Sigmoid colon (tissue), 7 donors: ENCODE data around the gene PHF13. TPM values are rescaled to one million over a fixed set of nuclear protein-coding genes. Genes with fewer than 3 reads are reported as not detected.

ENCODE experiments used
- DNase-seq: peaks from one replicate; pipeline ENCODE4 v3.0.0-alpha.2; 2019
- H3K27ac ChIP-seq, 4 donors: fragments of 200-600 bp; sonication (generic); one replicate each; pipeline ENCODE4 v1.5.1; 2016 to 2019; ENCODE audit warnings: mild to moderate bottlenecking in 1 of 4
- H3K27me3 ChIP-seq, 3 donors: fragments of 200-600 bp; sonication (generic); one replicate each; pipeline ENCODE4 v1.5.1; 2019; ENCODE audit warnings: mild to moderate bottlenecking in 1 of 3
- H3K36me3 ChIP-seq, 4 donors: fragments of 200-600 bp; sonication (generic); one replicate each; pipeline ENCODE4 v1.5.1; 2016 to 2019
- H3K4me1 ChIP-seq, 4 donors: fragments of 200-600 bp; sonication (generic); one replicate each; pipeline ENCODE4 v1.5.1; 2017 to 2019
- H3K4me3 ChIP-seq, 4 donors: fragments of 200-600 bp; sonication (generic); one replicate each; pipeline ENCODE4 v1.5.1; 2017 to 2019; ENCODE audit warnings: mild to moderate bottlenecking in 2 of 4, moderate library complexity in 1 of 4
- H3K9me3 ChIP-seq, 4 donors: fragments of 200-600 bp in 3 of 4; sonication (generic) in 3 of 4; one replicate each; pipeline versions ENCODE4 v1.5.1 to v1.6.1; 2013 to 2019
- CTCF ChIP-seq, 4 experiments: fragments of 450-650 bp in 3 of 4; fragments of 200-600 bp in 1 of 4; IDR thresholded peaks; one replicate each; pipeline ENCODE4 v1.5.1; 2016 to 2019; ENCODE audit warnings: antibody characterized with exemption in 4 of 4, mild to moderate bottlenecking in 3 of 4, moderate library complexity in 2 of 4
- EP300 ChIP-seq, 4 donors: sonication (generic); formaldehyde crosslinking; IDR thresholded peaks; one replicate each; pipeline ENCODE4 v1.6.1; 2017; ENCODE audit warnings: antibody characterized with exemption in 4 of 4
- POLR2A ChIP-seq, 2 donors: fragments of 450-650 bp; IDR thresholded peaks; one replicate each; pipeline ENCODE4 v1.6.1; 2016; ENCODE audit warnings: antibody characterized with exemption in 2 of 2, mild to moderate bottlenecking in 2 of 2, moderate library complexity in 2 of 2
- POLR2AphosphoS5 ChIP-seq, 4 donors: sonication (generic); formaldehyde crosslinking; IDR thresholded peaks; one replicate each; pipeline ENCODE4 v1.6.1; 2017; ENCODE audit warnings: antibody characterized with exemption in 4 of 4
- WGBS, 2 donors: extraction: QIAGEN DNeasy Blood & Tissue Kit; methylation state at CpG; one replicate each; pipeline ENCODE4 v1.1.7; 2013; 5-methylcytosine and 5-hydroxymethylcytosine counted together
- intact Hi-C: fragments of 100-400 bp; cut with DNase I; formaldehyde crosslinking; loops from one replicate; pipeline ENCODE4 v1.15.1; 2023
- polyA plus RNA-seq, 3 donors: library from polyadenylated mRNA; stranded (reverse); fragments of 200-250 nt; gene quantifications; one replicate each; pipeline ENCODE4 v1.2.3, GENCODE V29; 2013
- total RNA-seq, 4 donors: library from RNA; depleted of rRNA; stranded (reverse); fragments of >200 nt; gene quantifications; one replicate each; pipeline ENCODE4 v1.1.0, GENCODE V29; 2016
- donor health status: healthy with polysubstance abuse.
- donor health status: Bipolar disorder and iron deficiency.
- donor health status: healthy.

The PHF13 gene
- total and polyA plus RNA-seq, 7 donors: 3.9 to 19.4 (median 12.5) TPM

GRCh38 chr1:6645018-6645417 lies 31.5 kb downstream of the PHF13 start:
- no peak overlapping the region for H3K27ac ChIP-seq
- peaks cover 0 to 3% (median 0%) of the 10 kb centered on the region in 4 donors for H3K4me1 ChIP-seq
- H3K36me3 ChIP-seq: peaks cover 4 to 55% (median 24%) of the 10 kb centered on the region in 4 donors
- no peak overlapping the region for H3K4me3 ChIP-seq
- H3K27me3 ChIP-seq: no peaks in the 10 kb centered on the region
- intact Hi-C loops: loop anchor here (5.0 kb wide), 1 partner anchor 158 kb away; no protein-coding TSS in a partner anchor
- 96 to 97% methylated on average over 7 of the region's 7 CpGs for WGBS, 2 donors
- no peak for DNase-seq
- no peak for TF ChIP-seq EP300 (IDR thresholded peaks at IDR 0.05)
- TF ChIP-seq POLR2A (IDR thresholded peaks at IDR 0.05): no peak
- no peak for TF ChIP-seq CTCF (IDR thresholded peaks at IDR 0.05)
- no peak for TF ChIP-seq POLR2AphosphoS5 (IDR thresholded peaks at IDR 0.05)
- no peaks in the 10 kb centered on the region for H3K9me3 ChIP-seq

GRCh38 chr1:6646499-6647148 lies 33.1 kb downstream of the PHF13 start:
- 64 to 69% methylated on average over 10 of the region's 10 CpGs for WGBS, 2 donors
- intact Hi-C loops: loop anchor here (2.0 to 5.0 kb wide), 2 partner anchors 92 to 159 kb away; partner anchors contain the start of genes NOL9 and TAS1R1
- H3K27ac ChIP-seq: no peak overlapping the region
- TF ChIP-seq EP300 (IDR thresholded peaks at IDR 0.05) (no peak), CTCF (IDR thresholded peaks at IDR 0.05) (peak; percentile 5 to 61 (median 48))
- H3K36me3 ChIP-seq: peaks cover 4 to 53% (median 23%) of the 10 kb centered on the region in 4 donors
- H3K4me3 ChIP-seq: no peak overlapping the region
- peaks cover 0 to 3% (median 0%) of the 10 kb centered on the region in 4 donors for H3K4me1 ChIP-seq
- H3K27me3 ChIP-seq: no peaks in the 10 kb centered on the region
- DNase-seq: no peak
- no peaks in the 10 kb centered on the region for H3K9me3 ChIP-seq

GRCh38 chr1:6648556-6648955 lies 35.0 kb downstream of the PHF13 start:
- H3K27me3 ChIP-seq: no peaks in the 10 kb centered on the region
- no peak for TF ChIP-seq CTCF (IDR thresholded peaks at IDR 0.05)
- TF ChIP-seq EP300 (IDR thresholded peaks at IDR 0.05): no peak
- TF ChIP-seq POLR2A (IDR thresholded peaks at IDR 0.05): no peak
- no peak for TF ChIP-seq POLR2AphosphoS5 (IDR thresholded peaks at IDR 0.05)
- H3K4me1 ChIP-seq: peaks cover 0 to 3% (median 0%) of the 10 kb centered on the region in 4 donors
- no peaks in the 10 kb centered on the region for H3K9me3 ChIP-seq
- no peak overlapping the region for H3K27ac ChIP-seq
- WGBS, 2 donors: 91 to 95% methylated on average over 6 of the region's 6 CpGs
- peaks cover 4 to 58% (median 27%) of the 10 kb centered on the region in 4 donors for H3K36me3 ChIP-seq
- no peak overlapping the region for H3K4me3 ChIP-seq
- no peak for DNase-seq
- intact Hi-C loops: loop anchor here (5.0 kb wide), 1 partner anchor 161 kb away; no protein-coding TSS in a partner anchor

GRCh38 chr1:6651909-6652308 lies 38.4 kb downstream of the PHF13 start:
- Histone ChIP-seq H3K4me3 (no peak overlapping the region), H3K9me3 (no peaks in the 10 kb centered on the region), H3K36me3 (peaks cover 0 to 43% (median 22%) of the 10 kb centered on the region in 4 donors), H3K27me3 (no peaks in the 10 kb centered on the region), H3K4me1 (no peaks in the 10 kb centered on the region), H3K27ac (no peak overlapping the region)
- 87 to 92% methylated on average over 17 of the region's 17 CpGs for WGBS, 2 donors
- intact Hi-C loops: no loop called here
- no peak for DNase-seq
- TF ChIP-seq EP300 (IDR thresholded peaks at IDR 0.05): no peak
- no peak for TF ChIP-seq CTCF (IDR thresholded peaks at IDR 0.05)
- no peak for TF ChIP-seq POLR2AphosphoS5 (IDR thresholded peaks at IDR 0.05)
- TF ChIP-seq POLR2A (IDR thresholded peaks at IDR 0.05): no peak
